SJCRH30 (cell line): Measurements from ENCODE around the gene NAT9. TPM values are rescaled to one million over a fixed set of nuclear protein-coding genes. Genes with fewer than 3 reads are reported as not detected.
A peak's percentile ranks its signal among the peaks of the same experiment; 100 is the strongest.

Experiments used
- DNase-seq, 2 experiments: peaks; one replicate each; pipeline ENCODE4 v3.0.0-alpha.2; 2015 to 2020
- H3K27ac ChIP-seq: fragments of 250-450 bp; sonication (Bioruptor Pico); 2 replicates; pipeline ENCODE4 v1.5.1; 2020; ENCODE audit warnings: mild to moderate bottlenecking, moderate library complexity
- H3K27me3 ChIP-seq: fragments of 250-450 bp; sonication (Bioruptor Pico); 2 replicates; pipeline ENCODE4 v1.5.1; 2020; ENCODE audit warnings: mild to moderate bottlenecking, moderate library complexity
- H3K36me3 ChIP-seq: fragments of 250-450 bp; sonication (Bioruptor Pico); 2 replicates; pipeline ENCODE4 v1.5.1; 2020; ENCODE audit warnings: mild to moderate bottlenecking, moderate library complexity
- H3K4me1 ChIP-seq: fragments of 250-450 bp; sonication (Bioruptor Pico); 2 replicates; pipeline ENCODE4 v1.5.1; 2020; ENCODE audit warnings: mild to moderate bottlenecking, moderate library complexity
- H3K4me3 ChIP-seq: fragments of 250-450 bp; sonication (Bioruptor Pico); 2 replicates; pipeline ENCODE4 v1.5.1; 2020; ENCODE audit warnings: mild to moderate bottlenecking, moderate library complexity
- H3K9me3 ChIP-seq: fragments of 250-450 bp; sonication (Bioruptor Pico); replicated peaks from 2 replicates; pipeline ENCODE4 v1.5.1; 2020; ENCODE audit warnings: mild to moderate bottlenecking, moderate library complexity
- total RNA-seq: library from RNA; depleted of rRNA; stranded (reverse); fragments of >200 nt; shearing (Covaris generic); gene quantifications from 2 replicates; pipeline ENCODE4 v1.2.3, GENCODE V29; 2014

Gene NAT9
- total RNA-seq, 1 experiment from 2014 or later: 50.1 TPM

GRCh38 chr17:74733365-74734122 is 42.6 kb downstream of the NAT9 start:
- DNase-seq: no peak
- no peaks in the 10 kb centered on the region for H3K36me3 ChIP-seq
- H3K4me3 ChIP-seq: no peak overlapping the region
- no peak overlapping the region for H3K27ac ChIP-seq
- peaks cover 2% of the 10 kb centered on the region; the same call in 1 of the 2 replicates for H3K9me3 ChIP-seq
- peaks cover 22% of the 10 kb centered on the region; the same call in 1 of the 2 replicates for H3K27me3 ChIP-seq
- peaks cover 15% of the 10 kb centered on the region for H3K4me1 ChIP-seq

GRCh38 chr17:74732042-74732867 is 43.9 kb downstream of the NAT9 start:
- H3K4me1 ChIP-seq: peaks cover 7% of the 10 kb centered on the region; the same call in 1 of the 2 replicates
- peaks cover 8% of the 10 kb centered on the region; the same call in 1 of the 2 replicates for H3K9me3 ChIP-seq
- no peak overlapping the region for H3K27ac ChIP-seq
- H3K4me3 ChIP-seq: no peak overlapping the region
- no peaks in the 10 kb centered on the region for H3K36me3 ChIP-seq
- peaks cover 18% of the 10 kb centered on the region; the same call in 1 of the 2 replicates for H3K27me3 ChIP-seq
- DNase-seq: no peak

GRCh38 chr17:74731347-74731605 is 44.9 kb downstream of the NAT9 start:
- Histone ChIP-seq H3K27ac (no peak overlapping the region), H3K36me3 (no peaks in the 10 kb centered on the region), H3K4me1 (peaks cover 1% of the 10 kb centered on the region; the same call in 1 of the 2 replicates), H3K4me3 (no peak overlapping the region), H3K9me3 (peaks cover 8% of the 10 kb centered on the region; the same call in 1 of the 2 replicates), H3K27me3 (peaks cover 12% of the 10 kb centered on the region; the same call in 1 of the 2 replicates)
- DNase-seq: no peak

GRCh38 chr17:74730491-74731346 is 45.4 kb downstream of the NAT9 start:
- DNase-seq: no peak
- H3K36me3 ChIP-seq: no peaks in the 10 kb centered on the region
- peaks cover 8% of the 10 kb centered on the region; the same call in 1 of the 2 replicates for H3K9me3 ChIP-seq
- no peak overlapping the region for H3K27ac ChIP-seq
- peaks cover 11% of the 10 kb centered on the region; the same call in 1 of the 2 replicates for H3K27me3 ChIP-seq
- no peaks in the 10 kb centered on the region; the same call in 1 of the 2 replicates for H3K4me1 ChIP-seq
- H3K4me3 ChIP-seq: no peak overlapping the region

- DNase-seq: no peak
- Histone ChIP-seq H3K36me3 (no peaks in the 10 kb centered on the region), H3K27me3 (peaks cover 4% of the 10 kb centered on the region; the same call in 1 of the 2 replicates), H3K27ac (no peak overlapping the region), H3K4me1 (peaks cover 4% of the 10 kb centered on the region; the same call in 1 of the 2 replicates), H3K4me3 (no peak overlapping the region), H3K9me3 (peaks cover 8% of the 10 kb centered on the region; the same call in 1 of the 2 replicates)
These were observed 46.3 kb downstream of the NAT9 start for GRCh38 chr17:74729866-74730265.

GRCh38 chr17:74729368-74729767 is 46.8 kb downstream of the NAT9 start:
- Histone ChIP-seq H3K9me3 (peaks cover 8% of the 10 kb centered on the region; the same call in 1 of the 2 replicates), H3K27ac (no peak overlapping the region), H3K27me3 (peaks cover 4% of the 10 kb centered on the region; the same call in 1 of the 2 replicates), H3K36me3 (no peaks in the 10 kb centered on the region), H3K4me3 (no peak overlapping the region), H3K4me1 (peaks cover 9% of the 10 kb centered on the region)
- DNase-seq: no peak

- Histone ChIP-seq H3K36me3 (no peaks in the 10 kb centered on the region), H3K4me1 (peaks cover 16% of the 10 kb centered on the region), H3K27me3 (peaks cover 4% of the 10 kb centered on the region; the same call in 1 of the 2 replicates), H3K9me3 (peaks cover 8% of the 10 kb centered on the region; the same call in 1 of the 2 replicates), H3K27ac (no peak overlapping the region), H3K4me3 (no peak overlapping the region)
- no peak for DNase-seq
These were observed 47.5 kb downstream of the NAT9 start for GRCh38 chr17:74728702-74729075.

- peaks cover 4% of the 10 kb centered on the region; the same call in 1 of the 2 replicates for H3K27me3 ChIP-seq
- no peaks in the 10 kb centered on the region for H3K36me3 ChIP-seq
- H3K4me1 ChIP-seq: peaks cover 18% of the 10 kb centered on the region
- peaks cover 8% of the 10 kb centered on the region; the same call in 1 of the 2 replicates for H3K9me3 ChIP-seq
- H3K27ac ChIP-seq: no peak overlapping the region
- DNase-seq: no peak
- no peak overlapping the region for H3K4me3 ChIP-seq
These were observed 48.0 kb downstream of the NAT9 start for GRCh38 chr17:74728033-74728701.

- peaks cover 8% of the 10 kb centered on the region; the same call in 1 of the 2 replicates for H3K9me3 ChIP-seq
- no peak for DNase-seq
- no peaks in the 10 kb centered on the region for H3K27me3 ChIP-seq
- no peak overlapping the region for H3K4me3 ChIP-seq
- H3K36me3 ChIP-seq: no peaks in the 10 kb centered on the region
- peaks cover 21% of the 10 kb centered on the region for H3K4me1 ChIP-seq
- H3K27ac ChIP-seq: no peak overlapping the region
These were observed 51.0 kb downstream of the NAT9 start for GRCh38 chr17:74725111-74725510.

GRCh38 chr17:74723891-74724290 is 52.3 kb downstream of the NAT9 start:
- DNase-seq: no peak
- Histone ChIP-seq H3K4me3 (no peak overlapping the region), H3K36me3 (no peaks in the 10 kb centered on the region), H3K9me3 (peaks cover 8% of the 10 kb centered on the region; the same call in 1 of the 2 replicates), H3K4me1 (peaks cover 21% of the 10 kb centered on the region), H3K27me3 (peaks cover 3% of the 10 kb centered on the region), H3K27ac (peak overlapping the region; percentile 25; the same call in 1 of the 2 replicates)

GRCh38 chr17:74722782-74723181 is 53.4 kb downstream of the NAT9 start:
- H3K27ac ChIP-seq: no peak overlapping the region
- H3K27me3 ChIP-seq: peaks cover 11% of the 10 kb centered on the region
- peaks cover 21% of the 10 kb centered on the region for H3K4me1 ChIP-seq
- DNase-seq: no peak
- H3K4me3 ChIP-seq: no peak overlapping the region
- no peaks in the 10 kb centered on the region for H3K9me3 ChIP-seq
- H3K36me3 ChIP-seq: no peaks in the 10 kb centered on the region
